Measurements from ENCODE around the gene ACVRL1.

The ACVRL1 gene

GRCh38 chr12:51900323-51900889, 6.9 kb upstream of the ACVRL1 start:
- ATAC-seq, result no peak

- ATAC-seq, result no peak
These were observed 6.0 kb upstream of the ACVRL1 start for GRCh38 chr12:51901121-51901817.

GRCh38 chr12:51901881-51902280, 5.4 kb upstream of the ACVRL1 start:
- ATAC-seq, result no peak

GRCh38 chr12:51904951-51905470, 2.3 kb upstream of the ACVRL1 start:
- ATAC-seq, result no peak

- no peak for ATAC-seq
These were observed 1.6 kb upstream of the ACVRL1 start for GRCh38 chr12:51905471-51906429.

- no peak for ATAC-seq
These were observed 748 bp upstream of the ACVRL1 start for GRCh38 chr12:51906430-51907082.

- no peak for ATAC-seq
These were observed 637 bp downstream of the ACVRL1 start for GRCh38 chr12:51907856-51908425.

GRCh38 chr12:51908876-51909592, 1.7 kb downstream of the ACVRL1 start:
- no peak for ATAC-seq

GRCh38 chr12:51910168-51910567, 2.9 kb downstream of the ACVRL1 start:
- no peak for ATAC-seq

- peak in 1 of 2 donors; percentile 17 for ATAC-seq
These were observed 3.4 kb downstream of the ACVRL1 start for GRCh38 chr12:51910691-51911090.

- ATAC-seq, result no peak
These were observed 4.0 kb downstream of the ACVRL1 start for GRCh38 chr12:51911307-51911706.

GRCh38 chr12:51911788-51912711, 4.7 kb downstream of the ACVRL1 start:
- ATAC-seq, result no peak

- no peak for ATAC-seq
These were observed 6.0 kb downstream of the ACVRL1 start for GRCh38 chr12:51913071-51914033.

GRCh38 chr12:51914034-51914923, 7.0 kb downstream of the ACVRL1 start:
- ATAC-seq, result no peak

GRCh38 chr12:51915003-51915625, 7.8 kb downstream of the ACVRL1 start:
- ATAC-seq, result no peak

- no peak for ATAC-seq
These were observed 8.6 kb downstream of the ACVRL1 start for GRCh38 chr12:51915951-51916350.

- ATAC-seq, result no peak
These were observed 9.8 kb downstream of the ACVRL1 start for GRCh38 chr12:51917041-51917590.

Data from activated CD4-positive, CD25-positive, alpha-beta regulatory T cell treated with anti-CD3 and anti-CD28 coated beads, Interleukin-2, amount 50 U/mL, for 24 hours (primary cell).